GM10266 (cell line): ENCODE measurements around the gene RNU1-1.
"Not testable (repeated sequence)": the region's sequence is repeated elsewhere in the genome, so short reads cannot be mapped to it uniquely, and the experiment has no call there.

Source experiments
- DNase-seq: peaks from one replicate; pipeline ENCODE4 v3.0.0; 2012; ENCODE audit errors: extremely low spot score
- TF ChIP-seq, protein P1 (sequence below): IDR thresholded peaks from 2 replicates; pipeline ENCODE4 v1.5.1; 2012; ENCODE audit warnings: mild to moderate bottlenecking, low read depth; ENCODE audit not compliant: control insufficient read depth, insufficient read depth; ENCODE audit errors: missing control alignments

The RNU1-1 gene

DNA sequence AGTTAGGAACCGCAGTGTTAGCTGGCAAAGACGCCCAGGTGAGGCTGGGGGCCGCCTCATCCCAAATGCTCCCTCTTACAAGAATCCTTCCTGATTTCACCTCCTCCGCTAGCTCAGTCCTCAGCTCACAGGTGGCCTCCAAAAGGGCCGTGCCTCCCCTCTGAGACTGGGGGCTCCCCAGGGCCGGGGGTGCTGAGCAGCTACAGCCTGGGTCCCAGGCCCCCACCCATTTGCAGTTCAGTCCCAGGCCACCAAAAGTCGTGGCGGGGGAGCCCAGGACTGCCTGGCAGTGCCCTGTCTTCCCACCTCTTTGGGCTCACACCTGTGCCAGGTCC, 29.6 kb downstream of the RNU1-1 start:
- DNase-seq = no peak
- TF ChIP-seq, protein P1, sequence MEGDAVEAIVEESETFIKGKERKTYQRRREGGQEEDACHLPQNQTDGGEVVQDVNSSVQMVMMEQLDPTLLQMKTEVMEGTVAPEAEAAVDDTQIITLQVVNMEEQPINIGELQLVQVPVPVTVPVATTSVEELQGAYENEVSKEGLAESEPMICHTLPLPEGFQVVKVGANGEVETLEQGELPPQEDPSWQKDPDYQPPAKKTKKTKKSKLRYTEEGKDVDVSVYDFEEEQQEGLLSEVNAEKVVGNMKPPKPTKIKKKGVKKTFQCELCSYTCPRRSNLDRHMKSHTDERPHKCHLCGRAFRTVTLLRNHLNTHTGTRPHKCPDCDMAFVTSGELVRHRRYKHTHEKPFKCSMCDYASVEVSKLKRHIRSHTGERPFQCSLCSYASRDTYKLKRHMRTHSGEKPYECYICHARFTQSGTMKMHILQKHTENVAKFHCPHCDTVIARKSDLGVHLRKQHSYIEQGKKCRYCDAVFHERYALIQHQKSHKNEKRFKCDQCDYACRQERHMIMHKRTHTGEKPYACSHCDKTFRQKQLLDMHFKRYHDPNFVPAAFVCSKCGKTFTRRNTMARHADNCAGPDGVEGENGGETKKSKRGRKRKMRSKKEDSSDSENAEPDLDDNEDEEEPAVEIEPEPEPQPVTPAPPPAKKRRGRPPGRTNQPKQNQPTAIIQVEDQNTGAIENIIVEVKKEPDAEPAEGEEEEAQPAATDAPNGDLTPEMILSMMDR = no peak

- not testable (repeated sequence) for DNase-seq
Measured at GRCh38 chr1:16483639-16484500, 30.2 kb downstream of the RNU1-1 start.

- not testable (repeated sequence) for DNase-seq
Measured at GRCh38 chr1:16483146-16483545, 30.9 kb downstream of the RNU1-1 start.

GRCh38 chr1:16478091-16478490, 36.0 kb downstream of the RNU1-1 start:
- DNase-seq = no peak
- TF ChIP-seq, protein P1 = no peak

- DNase-seq = not testable (repeated sequence)
Measured at GRCh38 chr1:16475771-16476770, 38.0 kb downstream of the RNU1-1 start.

DNA sequence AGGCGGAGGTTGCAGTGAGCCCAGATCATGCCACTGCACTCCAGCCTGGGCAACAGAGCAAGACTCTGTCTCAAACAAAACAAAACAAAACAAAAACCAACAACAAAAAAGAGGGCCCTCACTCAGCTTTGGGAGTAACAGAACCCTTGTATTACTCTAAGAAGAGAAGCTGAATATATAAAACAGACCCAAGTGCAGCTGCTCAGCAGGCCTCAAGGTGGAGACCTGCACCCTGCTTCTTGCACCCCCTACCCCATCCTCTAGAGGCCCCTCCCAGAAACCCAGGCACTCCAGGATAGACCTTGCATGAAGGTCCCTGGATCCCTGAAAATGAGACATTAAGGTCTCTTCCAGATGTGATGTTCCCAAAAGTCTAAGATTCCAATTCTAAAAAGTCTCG, 39.2 kb downstream of the RNU1-1 start:
- not testable (repeated sequence) for DNase-seq
- TF ChIP-seq, protein P1 = peak; percentile 1

GRCh38 chr1:16474166-16474800, 39.8 kb downstream of the RNU1-1 start:
- TF ChIP-seq, protein P1 = no peak
- DNase-seq = no peak

GRCh38 chr1:16468558-16468957, 45.5 kb downstream of the RNU1-1 start:
- TF ChIP-seq, protein P1 = no peak
- no peak for DNase-seq
